Liver (tissue), 9 donors: ENCODE results near the gene ASIC5. TPM values are rescaled to one million over a fixed set of nuclear protein-coding genes. Genes with fewer than 3 reads are reported as not detected.

Experiments
- DNase-seq: peaks from one replicate; pipeline ENCODE4 v3.0.0-alpha.2; 2017; ENCODE audit warnings: low spot score
- H3K27ac ChIP-seq, 2 donors: one replicate each; pipeline ENCODE4 v1.7.0; 2013; ENCODE audit warnings: inconsistent platforms in 2 of 2, low read length in 2 of 2, control low read depth in 1 of 2, low read depth in 1 of 2, mild to moderate bottlenecking in 1 of 2
- H3K27me3 ChIP-seq, 4 donors: one replicate each; pipeline versions ENCODE4 v1.6.1 to v1.7.0; 2013; ENCODE audit warnings: low read length in 3 of 4, inconsistent platforms in 1 of 4, mild to moderate bottlenecking in 1 of 4, moderate library complexity in 1 of 4; ENCODE audit not compliant: control insufficient read depth in 4 of 4, insufficient read depth in 4 of 4
- H3K36me3 ChIP-seq, 4 donors: one replicate each; pipeline versions ENCODE4 v1.6.1 to v1.7.0; 2013; ENCODE audit warnings: low read length in 3 of 4, mild to moderate bottlenecking in 3 of 4, low read depth in 1 of 4, moderate library complexity in 1 of 4; ENCODE audit not compliant: control insufficient read depth in 4 of 4, insufficient read depth in 3 of 4
- H3K4me1 ChIP-seq, 4 donors: one replicate each; pipeline versions ENCODE4 v1.6.1 to v1.7.0; 2013; ENCODE audit warnings: low read length in 3 of 4, mild to moderate bottlenecking in 3 of 4, moderate library complexity in 1 of 4; ENCODE audit not compliant: control insufficient read depth in 4 of 4, insufficient read depth in 4 of 4
- H3K4me3 ChIP-seq, 3 donors: one replicate each; pipeline versions ENCODE4 v1.6.1 to v1.7.0; 2013; ENCODE audit warnings: low read length in 3 of 3, control low read depth in 1 of 3, low read depth in 1 of 3, mild to moderate bottlenecking in 1 of 3
- H3K9ac ChIP-seq, 2 donors: one replicate each; pipeline ENCODE4 v1.7.0; 2013; ENCODE audit warnings: low read length in 2 of 2, mild to moderate bottlenecking in 2 of 2, moderate library complexity in 2 of 2, control low read depth in 1 of 2, low read depth in 1 of 2
- H3K9me3 ChIP-seq, 4 donors: one replicate each; pipeline versions ENCODE4 v1.6.1 to v1.7.0; 2013; ENCODE audit warnings: low read length in 3 of 4; ENCODE audit not compliant: control insufficient read depth in 4 of 4
- ATF3 ChIP-seq: IDR thresholded peaks from 2 replicates; pipeline ENCODE4 v1.6.1; 2016; ENCODE audit warnings: antibody characterized with exemption
- EGR1 ChIP-seq, 2 donors: IDR thresholded peaks; 2 replicates each; pipeline ENCODE4 v1.6.1; 2016 to 2018; ENCODE audit warnings: antibody characterized with exemption in 2 of 2, low read depth in 2 of 2
- FOXA1 ChIP-seq: IDR thresholded peaks from 2 replicates; pipeline ENCODE4 v1.6.1; 2016; ENCODE audit warnings: antibody characterized with exemption
- FOXA2 ChIP-seq: IDR thresholded peaks from 2 replicates; pipeline ENCODE4 v1.6.1; 2016; ENCODE audit warnings: antibody characterized with exemption
- GABPA ChIP-seq, 2 donors: IDR thresholded peaks in 1 of 2; conservative IDR thresholded peaks in 1 of 2; 2 replicates each; pipeline ENCODE4 v1.6.1; 2016; ENCODE audit warnings: antibody characterized with exemption in 2 of 2, mild to moderate bottlenecking in 1 of 2, moderate library complexity in 1 of 2
- HNF4A ChIP-seq, 2 donors: conservative IDR thresholded peaks; 2 replicates each; pipeline ENCODE4 v1.6.1; 2016; ENCODE audit warnings: antibody characterized with exemption in 2 of 2, mild to moderate bottlenecking in 2 of 2
- HNF4G ChIP-seq: IDR thresholded peaks from 2 replicates; pipeline ENCODE4 v1.6.1; 2016; ENCODE audit warnings: antibody characterized with exemption
- JUND ChIP-seq, 2 donors: IDR thresholded peaks; 2 replicates each; pipeline ENCODE4 v1.6.1; 2016; ENCODE audit warnings: antibody characterized with exemption in 2 of 2
- RAD21 ChIP-seq, 2 donors: IDR thresholded peaks; 2 replicates each; pipeline ENCODE4 v1.6.1; 2016; ENCODE audit warnings: antibody characterized with exemption in 2 of 2, mild to moderate bottlenecking in 2 of 2
- REST ChIP-seq: IDR thresholded peaks from 2 replicates; pipeline ENCODE4 v1.6.1; 2016; ENCODE audit warnings: antibody characterized with exemption, mild to moderate bottlenecking
- RXRA ChIP-seq, 2 donors: IDR thresholded peaks; 2 replicates each; pipeline ENCODE4 v1.6.1; 2017 to 2018; ENCODE audit warnings: antibody characterized with exemption in 2 of 2, mild to moderate bottlenecking in 1 of 2
- SP1 ChIP-seq: IDR thresholded peaks from 2 replicates; pipeline ENCODE4 v1.6.1; 2018; ENCODE audit warnings: antibody characterized with exemption, mild to moderate bottlenecking
- TAF1 ChIP-seq: conservative IDR thresholded peaks from 2 replicates; pipeline ENCODE4 v1.6.1; 2016; ENCODE audit warnings: antibody characterized with exemption, mild to moderate bottlenecking
- YY1 ChIP-seq: IDR thresholded peaks from 2 replicates; pipeline ENCODE4 v1.6.1; 2016; ENCODE audit warnings: antibody characterized with exemption, mild to moderate bottlenecking
- ZBTB33 ChIP-seq: IDR thresholded peaks from 2 replicates; pipeline ENCODE4 v1.6.1; 2016; ENCODE audit warnings: antibody characterized with exemption
- WGBS: extraction: QIAGEN DNeasy Blood & Tissue Kit; methylation state at CpG from one replicate; pipeline ENCODE4 v1.1.7; 2013; 5-methylcytosine and 5-hydroxymethylcytosine counted together
- polyA plus RNA-seq, 2 donors: library from polyadenylated mRNA; stranded (reverse) in 1 of 2; unstranded in 1 of 2; fragments of 200-250 nt in 1 of 2; fragments of >200 nt in 1 of 2; fragmentation: Nextera tagmentation in 1 of 2; extraction: Ambion mirVana in 1 of 2; gene quantifications; one replicate each; pipeline versions ENCODE4 v1.2.1 to v1.2.3, GENCODE V29; 2013 to 2015
- total RNA-seq, 2 donors: library from RNA; depleted of rRNA; stranded (reverse); fragments of >200 nt; gene quantifications; one replicate each; pipeline ENCODE4 v1.2.3, GENCODE V29; 2014
- donor health status: healthy.
- donor health status: healthy.
- donor health status: healthy.
- donor health status: healthy.
- donor health status: healthy.

ASIC5 gene
- total and polyA plus RNA-seq, 4 donors, result not detected

- Histone ChIP-seq H3K9me3 (no peaks in the 10 kb centered on the region), H3K27ac (no peak overlapping the region), H3K4me1 (peaks cover 0 to 10% (median 5%) of the 10 kb centered on the region in 4 donors)
These were observed 47.0 kb downstream of the ASIC5 start for GRCh38 chr4:155819066-155819465.

GRCh38 chr4:155818639-155819038 lies 47.4 kb downstream of the ASIC5 start:
- 93% methylated on average over 2 of the region's 2 CpGs for WGBS
- no peak for TF ChIP-seq HNF4G
- TF ChIP-seq ATF3, result no peak
- no peak for TF ChIP-seq YY1
- TF ChIP-seq TAF1, result no peak
- no peak for TF ChIP-seq FOXA2
- no peak for TF ChIP-seq GABPA (IDR thresholded peaks at IDR 0.05 in 1 of 2, conservative IDR thresholded peaks at IDR 0.05 in 1 of 2)

More at GRCh38 chr4:155819066-155819465, 47.0 kb downstream of the ASIC5 start:
- H3K4me3 ChIP-seq, result no peak overlapping the region
- DNase-seq, result no peak
- H3K36me3 ChIP-seq, result no peaks in the 10 kb centered on the region
- WGBS, result 76% methylated on average over 1 of the region's 1 CpG
- TF ChIP-seq FOXA1 (no peak), TAF1 (no peak), REST (no peak), ZBTB33 (no peak), EGR1 (IDR thresholded peaks at IDR 0.05; ENCODE audit: low read depth in 2 of 2) (no peak), RAD21 (IDR thresholded peaks at IDR 0.05) (no peak), HNF4G (no peak), FOXA2 (no peak), SP1 (no peak), ATF3 (no peak), JUND (IDR thresholded peaks at IDR 0.05) (peak in 1 of 2 donors; percentile 13), HNF4A (conservative IDR thresholded peaks at IDR 0.05) (peak in 1 of 2 donors; percentile 12), RXRA (IDR thresholded peaks at IDR 0.05) (no peak)
- H3K9ac ChIP-seq, result no peak overlapping the region
- H3K27me3 ChIP-seq, result no peaks in the 10 kb centered on the region

More at GRCh38 chr4:155818639-155819038, 47.4 kb downstream of the ASIC5 start:
- Histone ChIP-seq H3K9ac (no peak overlapping the region), H3K4me1 (peaks cover 0 to 10% (median 5%) of the 10 kb centered on the region in 4 donors), H3K4me3 (no peak overlapping the region), H3K36me3 (no peaks in the 10 kb centered on the region), H3K27ac (no peak overlapping the region), H3K27me3 (no peaks in the 10 kb centered on the region), H3K9me3 (no peaks in the 10 kb centered on the region)
- DNase-seq, result no peak
